HG03139 (cell line): Measurements from ENCODE around the gene PXDC1.
"Not testable (repeated sequence)": the region's sequence is repeated elsewhere in the genome, so short reads cannot be mapped to it uniquely, and the experiment has no call there.

Experiments used
- ATAC-seq: cut with Tn5 transposase; IDR thresholded peaks from one replicate; pipeline ENCODE4 v1.9.1; 2021; ENCODE audit not compliant: unreplicated experiment

The PXDC1 gene

GRCh38 chr6:3714768-3715167 is 36.7 kb downstream of the PXDC1 start:
- ATAC-seq, result no peak

GRCh38 chr6:3714111-3714510 is 37.4 kb downstream of the PXDC1 start:
- ATAC-seq, result no peak

DNA sequence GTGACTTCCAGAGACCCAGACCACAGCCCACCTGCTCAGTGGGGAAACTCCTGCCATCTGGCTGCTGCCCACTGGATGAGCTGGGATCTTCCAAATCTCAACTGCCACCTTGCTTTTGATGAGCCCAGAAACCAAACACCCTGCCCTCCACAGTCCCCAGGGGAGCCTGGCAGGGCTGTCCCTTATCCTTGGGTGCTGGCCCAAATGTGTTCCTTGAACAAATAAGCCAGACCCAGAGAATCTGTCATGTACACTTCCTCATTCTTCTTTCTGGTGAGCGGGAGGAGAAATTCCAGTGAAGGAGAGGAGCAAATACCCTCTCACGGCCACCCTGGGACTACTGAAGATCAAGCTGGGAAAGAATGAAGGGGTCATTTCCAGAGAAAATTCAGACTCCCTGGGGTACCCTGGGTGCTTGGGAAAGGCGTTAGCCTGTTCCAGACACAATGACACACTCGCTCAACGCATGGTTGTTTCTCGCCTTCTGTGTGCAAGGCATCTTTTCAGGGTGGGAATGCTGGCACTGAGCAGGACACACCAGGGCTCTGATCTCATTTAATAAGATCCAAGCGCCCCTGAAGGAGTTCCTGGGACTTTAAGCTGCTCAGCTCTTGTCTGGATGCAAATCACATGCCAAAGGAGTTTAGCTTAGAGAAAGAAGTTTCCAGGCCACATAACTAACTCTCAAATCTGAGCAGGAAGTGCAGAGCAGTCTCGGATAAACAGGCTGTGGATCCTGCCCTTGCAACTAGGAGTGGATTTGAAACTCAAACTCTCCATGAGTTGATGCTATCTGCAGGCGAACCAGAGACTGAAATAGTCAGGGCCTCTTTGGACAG is 38.5 kb downstream of the PXDC1 start:
- ATAC-seq, result no peak

GRCh38 chr6:3711776-3712175 is 39.7 kb downstream of the PXDC1 start:
- ATAC-seq, result no peak

DNA sequence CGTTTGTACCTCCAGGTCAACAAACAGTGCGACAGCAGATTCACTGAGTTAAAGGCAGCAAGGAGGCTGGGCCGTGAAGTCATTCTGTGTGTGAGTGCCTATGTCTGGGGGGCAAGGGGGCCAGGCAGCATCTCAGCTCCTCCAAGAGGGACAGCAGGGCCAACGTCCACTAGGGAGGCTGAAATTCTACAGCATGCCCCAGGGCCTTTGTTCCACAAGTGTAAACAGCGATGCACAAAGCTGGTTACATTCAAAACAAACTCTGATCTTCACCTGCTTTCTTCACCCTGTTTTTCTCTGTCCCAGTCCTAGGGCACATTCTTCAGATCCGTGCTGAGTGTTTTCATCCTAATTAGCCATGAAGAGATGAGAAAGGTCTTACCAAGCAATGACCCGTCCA is 41.1 kb downstream of the PXDC1 start:
- ATAC-seq, result no peak

DNA sequence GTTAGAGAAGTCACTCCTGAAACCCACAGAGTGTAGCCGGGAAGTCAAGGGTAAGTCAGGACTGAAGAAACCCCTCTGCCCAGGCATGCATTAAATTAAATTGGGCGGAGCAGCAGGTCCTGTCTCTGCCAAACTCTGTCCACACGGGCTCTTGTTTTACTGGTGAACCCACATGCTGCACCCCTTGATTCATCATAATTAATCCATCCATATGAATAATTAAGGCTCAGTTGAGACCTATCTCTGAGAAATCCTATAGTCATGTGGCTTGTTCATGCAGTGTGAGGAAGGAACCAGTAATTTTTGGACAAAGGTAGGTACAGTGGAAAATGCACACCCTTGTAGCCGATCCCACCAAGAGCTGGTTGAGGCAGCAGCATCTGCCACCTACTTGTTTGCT is 43.0 kb downstream of the PXDC1 start:
- no peak for ATAC-seq

DNA sequence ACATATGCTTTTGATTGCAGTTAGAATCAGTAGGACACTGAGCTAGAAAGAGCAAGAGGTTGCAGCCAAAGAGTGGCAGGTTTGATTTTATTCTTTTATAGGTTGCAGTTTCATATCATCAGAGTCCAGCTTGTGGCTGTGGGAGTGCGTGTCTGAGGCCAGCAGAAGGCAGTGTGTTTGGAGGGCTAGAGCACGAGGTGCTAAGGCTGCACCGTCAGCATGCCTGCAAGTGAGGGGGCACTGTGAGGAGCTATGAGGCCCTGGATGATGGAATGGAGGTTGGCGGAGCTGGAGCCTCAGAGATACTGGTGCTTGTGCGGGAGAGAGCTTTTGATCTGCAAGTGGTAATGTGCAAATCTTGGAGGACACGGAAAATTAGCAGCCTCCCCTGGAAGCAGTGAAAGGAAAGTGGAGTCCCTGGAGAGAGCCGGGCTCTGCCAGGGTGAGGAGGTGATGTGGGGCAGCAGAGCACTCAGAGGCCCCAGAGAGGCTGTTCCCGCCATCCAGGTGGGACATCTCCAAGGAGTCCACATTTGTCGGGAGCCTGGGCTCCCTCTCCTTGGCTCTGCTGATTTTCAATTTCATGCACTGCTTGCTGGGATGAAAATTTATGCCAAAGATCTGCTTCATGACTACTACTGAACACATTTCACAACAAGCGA is 43.6 kb downstream of the PXDC1 start:
- ATAC-seq, result no peak

- no peak for ATAC-seq
Measured at GRCh38 chr6:3707024-3707423, 44.5 kb downstream of the PXDC1 start.

GRCh38 chr6:3706547-3706946 is 45.0 kb downstream of the PXDC1 start:
- no peak for ATAC-seq

DNA sequence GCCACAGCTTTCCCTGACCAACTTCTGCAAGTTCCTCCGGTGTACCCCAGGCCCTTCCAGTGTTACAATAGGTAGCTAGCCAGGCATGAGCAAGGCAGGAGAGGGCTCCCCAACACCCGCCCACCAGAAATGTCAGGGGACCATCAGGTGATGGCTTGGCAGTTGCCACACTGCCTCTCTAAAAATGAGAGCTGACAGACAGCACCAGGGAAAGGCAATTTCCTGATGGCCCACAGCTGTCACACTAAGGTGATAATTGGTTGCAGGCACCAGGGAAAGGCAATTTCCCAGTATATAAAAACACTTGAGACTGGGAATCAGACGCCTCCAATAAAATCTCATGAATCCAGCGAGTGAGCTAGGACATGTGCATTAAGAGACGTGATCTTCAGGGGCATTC is 49.9 kb downstream of the PXDC1 start:
- ATAC-seq, result no peak

DNA sequence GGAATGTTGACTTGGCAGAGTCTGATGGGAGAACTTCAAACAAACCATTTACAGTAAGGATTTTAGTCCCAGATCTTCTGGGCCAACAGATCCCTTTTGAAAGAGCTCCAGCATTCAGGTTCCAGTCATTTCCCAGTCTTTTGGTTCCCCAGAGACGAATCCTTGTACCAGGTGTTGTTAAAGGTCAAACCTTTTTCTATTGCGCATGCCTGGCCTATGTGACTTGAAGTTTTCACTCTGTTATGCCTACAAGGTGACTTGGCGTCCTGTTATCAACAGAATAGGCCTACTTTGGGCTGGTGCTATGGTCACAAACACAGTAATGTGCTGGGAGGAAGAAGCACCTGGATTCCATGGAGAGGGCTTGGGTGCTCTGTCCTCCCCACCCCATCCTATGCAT is 52.3 kb downstream of the PXDC1 start:
- no peak for ATAC-seq

GRCh38 chr6:3698021-3698420 is 53.5 kb downstream of the PXDC1 start:
- no peak for ATAC-seq

DNA sequence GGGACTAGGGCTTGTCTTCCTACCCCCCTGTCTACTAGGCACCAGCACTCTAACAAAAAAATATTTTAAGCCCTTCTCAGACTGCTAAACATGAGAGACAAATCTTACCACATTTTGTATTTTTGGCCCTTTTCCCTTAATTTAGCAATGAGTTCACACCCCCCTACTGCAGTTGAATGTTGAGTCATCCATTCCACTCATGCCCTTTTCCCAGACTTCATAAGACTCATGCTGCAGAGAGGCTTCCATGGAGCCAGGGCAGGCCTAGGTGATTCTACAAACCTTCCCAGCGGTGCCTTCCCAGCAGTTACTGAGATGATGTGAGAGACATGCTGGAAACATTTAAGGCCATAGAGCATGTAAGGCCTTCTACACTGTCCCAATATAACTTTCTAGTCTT is 53.9 kb downstream of the PXDC1 start:
- no peak for ATAC-seq

- ATAC-seq, result no peak
Measured at GRCh38 chr6:3696525-3697088, 54.9 kb downstream of the PXDC1 start.

DNA sequence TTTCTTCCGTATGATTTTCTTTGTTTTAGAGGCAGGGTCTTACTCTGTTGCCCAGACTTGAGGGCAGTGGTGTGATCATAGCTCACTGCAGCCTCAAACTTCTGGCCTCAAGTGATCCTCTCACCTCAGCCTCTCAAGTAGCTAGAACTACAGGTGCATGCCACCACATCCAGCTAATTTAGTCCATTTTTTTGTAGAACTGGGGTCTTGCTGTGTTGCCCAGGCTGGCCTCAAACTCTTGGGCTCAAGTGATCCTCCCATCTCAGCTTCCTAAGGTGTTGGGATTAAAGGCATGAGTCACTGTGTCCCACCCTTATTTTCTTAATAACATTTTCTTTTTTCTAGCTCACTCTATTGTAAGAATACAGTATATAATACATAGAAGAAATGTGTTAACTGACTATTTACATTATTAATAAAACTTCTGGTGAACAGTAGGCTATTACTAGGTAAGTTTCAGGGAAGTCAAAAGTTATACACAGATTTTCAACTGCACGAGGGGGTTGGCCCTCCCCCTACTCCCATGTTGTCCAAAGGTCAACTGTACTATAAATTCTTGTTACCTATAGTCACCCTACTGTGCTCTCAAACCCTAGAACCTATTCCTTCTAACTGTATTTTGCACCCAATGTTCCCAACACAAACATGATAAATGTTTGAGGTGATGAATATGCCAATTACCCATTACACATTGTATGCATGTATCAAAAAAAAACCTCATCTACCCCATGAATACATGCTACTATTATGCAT is 56.3 kb downstream of the PXDC1 start:
- ATAC-seq, result no peak

DNA sequence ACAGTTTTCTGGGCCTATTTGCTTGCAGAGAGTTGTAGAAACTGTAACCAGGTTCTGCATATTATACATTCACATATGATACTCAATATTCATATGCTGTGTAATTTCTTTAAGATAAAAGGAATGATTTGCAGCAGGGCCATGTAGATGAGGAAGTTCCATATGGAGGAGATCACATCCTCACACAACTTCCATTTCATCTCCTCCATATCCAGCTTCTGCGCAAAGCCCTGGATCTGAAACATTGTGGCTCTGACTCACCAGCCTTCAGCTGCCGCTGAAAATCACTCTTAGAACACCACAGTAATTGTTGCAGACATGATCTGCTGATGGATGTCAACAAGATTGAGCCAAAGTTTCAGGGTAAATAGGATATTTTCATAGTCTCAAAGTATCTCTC is 57.7 kb downstream of the PXDC1 start:
- ATAC-seq, result no peak

GRCh38 chr6:3690506-3690905 is 61.0 kb downstream of the PXDC1 start:
- ATAC-seq, result no peak

GRCh38 chr6:3687847-3688246 is 63.7 kb downstream of the PXDC1 start:
- ATAC-seq, result no peak

- ATAC-seq, result no peak
Measured at GRCh38 chr6:3683331-3683730, 68.2 kb downstream of the PXDC1 start.

GRCh38 chr6:3678946-3679345 is 72.6 kb downstream of the PXDC1 start:
- no peak for ATAC-seq

GRCh38 chr6:3677751-3678150 is 73.8 kb downstream of the PXDC1 start:
- ATAC-seq, result not testable (repeated sequence)

GRCh38 chr6:3677351-3677750 is 74.2 kb downstream of the PXDC1 start:
- ATAC-seq, result not testable (repeated sequence)
